GM19328 (cell line): ENCODE data around the gene DCP1A.
"Not testable (repeated sequence)": the region's sequence is repeated elsewhere in the genome, so short reads cannot be mapped to it uniquely, and the experiment has no call there.

Experiments used
- ATAC-seq: cut with Tn5 transposase; IDR thresholded peaks from one replicate; pipeline ENCODE4 v1.9.1; 2021; ENCODE audit warnings: mild to moderate bottlenecking, moderate library complexity; ENCODE audit not compliant: unreplicated experiment

Gene DCP1A

GRCh38 chr3:53347261-53348064, at the start of gene DCP1A:
TSS of gene DCP1A (minus strand) at chr3:53347543. CDS start at chr3:53347517, 26 bp downstream.
- ATAC-seq: peak; percentile 97

GRCh38 chr3:53384465-53385423, 37.4 kb upstream of the DCP1A start:
- ATAC-seq: no peak

- no peak for ATAC-seq
Observed at GRCh38 chr3:53382106-53382505, 34.8 kb upstream of the DCP1A start.

- no peak for ATAC-seq
Observed at GRCh38 chr3:53380306-53380705, 33.0 kb upstream of the DCP1A start.

- ATAC-seq: no peak
Observed at GRCh38 chr3:53379898-53380297, 32.6 kb upstream of the DCP1A start.

- no peak for ATAC-seq
Observed at GRCh38 chr3:53377794-53378193, 30.5 kb upstream of the DCP1A start.

- no peak for ATAC-seq
Observed at GRCh38 chr3:53376679-53377078, 29.3 kb upstream of the DCP1A start.

- no peak for ATAC-seq
Observed at GRCh38 chr3:53375019-53375418, 27.7 kb upstream of the DCP1A start.

- ATAC-seq: not testable (repeated sequence)
Observed at GRCh38 chr3:53370719-53371118, 23.4 kb upstream of the DCP1A start.

- ATAC-seq: no peak
Observed at GRCh38 chr3:53361852-53362251, 14.5 kb upstream of the DCP1A start.

- ATAC-seq: no peak
Observed at GRCh38 chr3:53357458-53357857, 10.1 kb upstream of the DCP1A start.

- no peak for ATAC-seq
Observed at GRCh38 chr3:53354945-53355498, 7.7 kb upstream of the DCP1A start.

GRCh38 chr3:53353202-53353601, 5.9 kb upstream of the DCP1A start:
- ATAC-seq: no peak

- ATAC-seq: no peak
Observed at GRCh38 chr3:53350652-53351051, 3.3 kb upstream of the DCP1A start.

- ATAC-seq: not testable (repeated sequence)
Observed at GRCh38 chr3:53348118-53348517, 775 bp upstream of the DCP1A start.

- no peak for ATAC-seq
Observed at GRCh38 chr3:53346922-53347260, 452 bp downstream of the DCP1A start.

GRCh38 chr3:53346514-53346913, 829 bp downstream of the DCP1A start:
- no peak for ATAC-seq

GRCh38 chr3:53342353-53342752, 5.0 kb downstream of the DCP1A start:
- no peak for ATAC-seq

GRCh38 chr3:53337167-53337940, 10.0 kb downstream of the DCP1A start:
- no peak for ATAC-seq

GRCh38 chr3:53334742-53335141, 12.6 kb downstream of the DCP1A start:
- no peak for ATAC-seq

GRCh38 chr3:53331871-53332270, 15.5 kb downstream of the DCP1A start:
- no peak for ATAC-seq
